Hippocampal formation (tissue), 2 donors: Measurements from ENCODE around the gene ADAM30.

Source experiments
- DNase-seq, 2 donors: peaks; one replicate each; lab custom pipeline; 2025; lab: John Stamatoyannopoulos, UW

ADAM30 gene

GRCh38 chr1:119908661-119909060, 12.3 kb upstream of the ADAM30 start:
- no peak for DNase-seq

GRCh38 chr1:119906927-119907652, 10.8 kb upstream of the ADAM30 start:
- no peak for DNase-seq

GRCh38 chr1:119903443-119903835, 7.1 kb upstream of the ADAM30 start:
- DNase-seq = no peak

GRCh38 chr1:119902775-119903442, 6.6 kb upstream of the ADAM30 start:
- DNase-seq = no peak

- no peak for DNase-seq
These were observed 2.8 kb upstream of the ADAM30 start for GRCh38 chr1:119898981-119899720.

GRCh38 chr1:119898530-119898929, 2.2 kb upstream of the ADAM30 start:
- DNase-seq = no peak

GRCh38 chr1:119895102-119895501, 1.2 kb downstream of the ADAM30 start:
- no peak for DNase-seq

GRCh38 chr1:119893827-119894700, 2.3 kb downstream of the ADAM30 start:
- DNase-seq = no peak

GRCh38 chr1:119893238-119893791, 3.0 kb downstream of the ADAM30 start:
- no peak for DNase-seq

- DNase-seq = no peak
These were observed 4.9 kb downstream of the ADAM30 start for GRCh38 chr1:119891386-119891785.

GRCh38 chr1:119888476-119888875, 7.8 kb downstream of the ADAM30 start:
- DNase-seq = no peak

GRCh38 chr1:119887427-119887826, 8.9 kb downstream of the ADAM30 start:
- DNase-seq = no peak

GRCh38 chr1:119885903-119886783, 10.2 kb downstream of the ADAM30 start:
- DNase-seq = no peak

- DNase-seq = no peak
These were observed 11.6 kb downstream of the ADAM30 start for GRCh38 chr1:119884711-119885110.

GRCh38 chr1:119883826-119884225, 12.5 kb downstream of the ADAM30 start:
- DNase-seq = no peak

GRCh38 chr1:119882132-119883049, 13.9 kb downstream of the ADAM30 start:
- no peak for DNase-seq

- no peak for DNase-seq
These were observed 16.5 kb downstream of the ADAM30 start for GRCh38 chr1:119879510-119880434.

- DNase-seq = no peak
These were observed 18.1 kb downstream of the ADAM30 start for GRCh38 chr1:119878171-119878570.
